Heart left ventricle (tissue), 16 donors: ENCODE measurements around the gene IQCN. TPM values are rescaled to one million over a fixed set of nuclear protein-coding genes. Genes with fewer than 3 reads are reported as not detected.
"Not testable (repeated sequence)": the region's sequence is repeated elsewhere in the genome, so short reads cannot be mapped to it uniquely, and the experiment has no call there.

ENCODE experiments used
- ATAC-seq, 4 donors: fragments of 200-7000 bp; cut with Tn5 transposase; one replicate each; pipeline ENCODE4 v1.9.1; 2020 to 2022; ENCODE audit warnings: moderate library complexity in 4 of 4, mild to moderate bottlenecking in 3 of 4, moderate number of reproducible peaks in 1 of 4
- DNase-seq, 5 donors: peaks; one replicate each; pipeline ENCODE4 v3.0.0-alpha.2; 2020
- H3K27ac ChIP-seq, 12 donors: fragments of 200-600 bp; sonication (generic) in 4 of 12; one replicate each; pipeline versions ENCODE4 v1.5.0 to v1.8.0; 2016 to 2022; ENCODE audit warnings: mild to moderate bottlenecking in 2 of 12
- H3K27me3 ChIP-seq, 9 donors: fragments of 200-600 bp; sonication (generic) in 2 of 9; one replicate each; pipeline versions ENCODE4 v1.5.1 to v1.8.0; 2016 to 2022; ENCODE audit warnings: mild to moderate bottlenecking in 3 of 9
- H3K36me3 ChIP-seq, 9 donors: fragments of 200-600 bp; sonication (generic) in 2 of 9; one replicate each; pipeline versions ENCODE4 v1.5.0 to v1.8.0; 2018 to 2022; ENCODE audit warnings: mild to moderate bottlenecking in 2 of 9
- H3K4me1 ChIP-seq, 12 donors: fragments of 200-600 bp; sonication (generic) in 4 of 12; one replicate each; pipeline versions ENCODE4 v1.5.0 to v1.8.0; 2016 to 2022; ENCODE audit warnings: mild to moderate bottlenecking in 3 of 12
- H3K4me3 ChIP-seq, 12 donors: fragments of 200-600 bp; sonication (generic) in 4 of 12; one replicate each; pipeline versions ENCODE4 v1.5.0 to v1.8.0; 2017 to 2022; ENCODE audit warnings: mild to moderate bottlenecking in 9 of 12, moderate library complexity in 4 of 12
- H3K9me3 ChIP-seq, 12 donors: fragments of 200-600 bp; sonication (generic) in 4 of 12; one replicate each; pipeline versions ENCODE4 v1.5.0 to v1.8.0; 2016 to 2022; ENCODE audit warnings: mild to moderate bottlenecking in 1 of 12
- POLR2A ChIP-seq, 2 donors: fragments of 450-650 bp; IDR thresholded peaks; one replicate each; pipeline ENCODE4 v1.6.1; 2017; ENCODE audit warnings: antibody characterized with exemption in 2 of 2, mild to moderate bottlenecking in 2 of 2, moderate library complexity in 2 of 2
- WGBS, 4 donors: extraction: QIAGEN DNeasy Blood & Tissue Kit in 2 of 4; methylation state at CpG; one replicate each; pipeline versions ENCODE4 v1.1.5 to v1.1.7; 2013 to 2018; 5-methylcytosine and 5-hydroxymethylcytosine counted together
- intact Hi-C, 10 donors: fragments of 100-400 bp; cut with DNase I; formaldehyde crosslinking; loops; one replicate each; pipeline versions ENCODE4 v1.11.1 to v1.14.2; 2022
- polyA plus RNA-seq, 2 donors: library from polyadenylated mRNA; stranded (reverse); fragments of 200-250 nt; gene quantifications; one replicate each; pipeline ENCODE4 v1.2.3, GENCODE V29; 2013
- total RNA-seq, 9 donors: library from RNA; depleted of rRNA in 2 of 9; stranded (reverse); fragments of >200 nt in 2 of 9; fragmentation: NEBNext Ultra II Directional in 3 of 9; extraction: Animal tissue kit (Norgen Biotek cat#: 25700) in 3 of 9; gene quantifications; one replicate each; pipeline versions ENCODE4 v1.1.0 to v1.2.4, GENCODE V29; 2016 to 2023
- TF ChIP-seq, protein P1 (sequence below), 12 donors: fragments of 200-600 bp; sonication (generic) in 4 of 12; IDR thresholded peaks; one replicate each; pipeline versions ENCODE4 v1.5.0 to v1.8.0; 2018 to 2022; ENCODE audit warnings: antibody characterized with exemption in 12 of 12, mild to moderate bottlenecking in 5 of 12
- donor health status: ischemic (EF 13 %, LVEDD 7.1; RV severe dilation, severe dysfunction).
- donor health status: healthy with polysubstance abuse.
- donor health status: DM: no; HTN: yes; CAD: no.
- donor health status: DM: no; HTN: no; CAD: no.
- donor health status: ischemic (EF 25% LVEDD 6.9; RV normal size, moderate dysfunction).
- donor health status: ischemic (EF 25% LVEDD 5.7; RV mildly dilated, moderate dysfunction).
- donor health status: healthy.
- donor health status: DM: yes; HTN: yes; CAD: no.
- donor health status: ischemic (EF 35%, LVEDD 5.7; RV mildly dilated, moderate dysfunction).
- donor health status: nonischemic (EF 11% LVEDD 7.7; RV severe dilation, severe dysfunction).
- donor health status: DM: yes; HTN: yes; CAD: no.
- donor health status: PGD.
- donor health status: ischemic (EF 29% LVEDD 5.4; RV normal size, mild dysfunction).
- donor health status: nonischemic (EF 23%, LVEDD 6.1; RV moderate dilation, normal function).

IQCN gene
- total and polyA plus RNA-seq, 11 donors, result 0.24 to 2.8 (median 0.75) TPM

- Histone ChIP-seq H3K36me3 (no peaks in the 10 kb centered on the region), H3K9me3 (no peaks in the 10 kb centered on the region), H3K4me3 (no peak overlapping the region), H3K27ac (no peak overlapping the region), H3K27me3 (peaks cover 0 to 17% (median 10%) of the 10 kb centered on the region in 9 donors), H3K4me1 (no peaks in the 10 kb centered on the region)
- 91 to 94% (median 93%) methylated on average over 8 of the region's 8 CpGs for WGBS, 4 donors
- intact Hi-C loops, result no loop called here
- no peak for ATAC-seq
- no peak for DNase-seq
- TF ChIP-seq POLR2A (IDR thresholded peaks at IDR 0.05), result no peak
- TF ChIP-seq, protein P1, sequence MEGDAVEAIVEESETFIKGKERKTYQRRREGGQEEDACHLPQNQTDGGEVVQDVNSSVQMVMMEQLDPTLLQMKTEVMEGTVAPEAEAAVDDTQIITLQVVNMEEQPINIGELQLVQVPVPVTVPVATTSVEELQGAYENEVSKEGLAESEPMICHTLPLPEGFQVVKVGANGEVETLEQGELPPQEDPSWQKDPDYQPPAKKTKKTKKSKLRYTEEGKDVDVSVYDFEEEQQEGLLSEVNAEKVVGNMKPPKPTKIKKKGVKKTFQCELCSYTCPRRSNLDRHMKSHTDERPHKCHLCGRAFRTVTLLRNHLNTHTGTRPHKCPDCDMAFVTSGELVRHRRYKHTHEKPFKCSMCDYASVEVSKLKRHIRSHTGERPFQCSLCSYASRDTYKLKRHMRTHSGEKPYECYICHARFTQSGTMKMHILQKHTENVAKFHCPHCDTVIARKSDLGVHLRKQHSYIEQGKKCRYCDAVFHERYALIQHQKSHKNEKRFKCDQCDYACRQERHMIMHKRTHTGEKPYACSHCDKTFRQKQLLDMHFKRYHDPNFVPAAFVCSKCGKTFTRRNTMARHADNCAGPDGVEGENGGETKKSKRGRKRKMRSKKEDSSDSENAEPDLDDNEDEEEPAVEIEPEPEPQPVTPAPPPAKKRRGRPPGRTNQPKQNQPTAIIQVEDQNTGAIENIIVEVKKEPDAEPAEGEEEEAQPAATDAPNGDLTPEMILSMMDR (IDR thresholded peaks at IDR 0.05), result no peak
Measured at GRCh38 chr19:18216789-18217188, 57.5 kb downstream of the IQCN start.

DNA sequence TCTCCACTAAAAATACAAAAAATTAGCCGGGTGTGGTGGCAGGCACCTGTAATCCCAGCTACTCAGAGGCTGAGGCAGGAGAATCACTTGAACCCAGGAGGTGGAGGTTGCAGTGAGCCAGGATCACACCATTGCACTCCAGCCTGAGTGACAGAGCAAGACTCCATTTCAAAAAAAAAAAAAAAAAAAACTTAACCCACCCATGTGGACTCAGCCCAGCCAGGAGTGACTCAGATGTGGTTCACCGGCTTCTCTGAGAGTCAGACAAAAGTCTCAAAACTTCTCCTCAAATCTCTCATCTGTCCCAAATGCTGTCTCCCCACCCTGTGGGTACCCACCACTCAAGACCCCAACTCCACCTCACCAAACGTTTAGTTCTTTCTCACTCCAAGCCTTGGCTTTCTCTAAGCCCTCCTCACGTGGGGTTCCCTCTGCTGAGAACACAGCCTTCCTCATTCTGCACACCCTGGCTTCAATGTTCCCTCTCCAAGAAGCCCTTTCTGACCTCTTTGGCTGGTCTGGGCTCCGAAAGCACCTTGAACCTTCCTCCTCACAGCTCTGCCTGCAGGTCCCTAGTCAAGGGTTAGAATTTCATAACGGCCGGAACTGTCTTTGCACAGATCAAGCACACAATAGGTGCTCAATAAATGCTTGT is 59.3 kb downstream of the IQCN start:
- no peaks in the 10 kb centered on the region for H3K9me3 ChIP-seq
- no peak for ATAC-seq
- DNase-seq, result no peak
- WGBS, 4 donors, result 64 to 83% (median 76%) methylated on average over 7 of the region's 7 CpGs
- H3K36me3 ChIP-seq, result no peaks in the 10 kb centered on the region
- intact Hi-C loops, result no loop called here
- no peaks in the 10 kb centered on the region for H3K4me1 ChIP-seq
- no peak overlapping the region for H3K27ac ChIP-seq
- H3K27me3 ChIP-seq, result peaks cover 0 to 5% (median 0%) of the 10 kb centered on the region in 9 donors
- no peak overlapping the region for H3K4me3 ChIP-seq
- no peak for TF ChIP-seq POLR2A (IDR thresholded peaks at IDR 0.05)
- TF ChIP-seq, protein P1 (IDR thresholded peaks at IDR 0.05), result no peak

GRCh38 chr19:18211683-18212082 is 62.6 kb downstream of the IQCN start:
- TF ChIP-seq, protein P1 (IDR thresholded peaks at IDR 0.05), result no peak
- TF ChIP-seq POLR2A (IDR thresholded peaks at IDR 0.05), result no peak
- WGBS, 4 donors, result 82 to 88% (median 85%) methylated on average over 11 to 14 of the region's 14 CpGs
- no peaks in the 10 kb centered on the region for H3K9me3 ChIP-seq
- no peak overlapping the region for H3K27ac ChIP-seq
- intact Hi-C loops, result loop anchor here in 1 of 10 donors (2.0 kb wide), 1 partner anchor 41 kb away; no protein-coding TSS in a partner anchor
- H3K27me3 ChIP-seq, result peaks cover 0 to 7% (median 0%) of the 10 kb centered on the region in 9 donors
- H3K4me3 ChIP-seq, result no peak overlapping the region
- ATAC-seq, result no peak
- no peak for DNase-seq
- peaks cover 0 to 5% (median 0%) of the 10 kb centered on the region in 12 donors for H3K4me1 ChIP-seq
- H3K36me3 ChIP-seq, result no peaks in the 10 kb centered on the region

GRCh38 chr19:18209912-18210311 is 64.3 kb downstream of the IQCN start:
- 76 to 93% (median 83%) methylated on average over 5 of the region's 5 CpGs for WGBS, 4 donors
- not testable (repeated sequence) for H3K36me3 ChIP-seq, H3K27me3 ChIP-seq, H3K9me3 ChIP-seq, H3K27ac ChIP-seq, H3K4me3 ChIP-seq, DNase-seq, ATAC-seq
- intact Hi-C loops, result loop anchor here (2.0 to 10.0 kb wide), 9 partner anchors 39 to 207 kb away; partner anchors contain the start of genes LSM4 (in 4 of the 10) and SSBP4 (in 2 of the 10)
- H3K4me1 ChIP-seq, result peaks cover 0 to 14% (median 10%) of the 10 kb centered on the region in 12 donors
